ENCODE measurements around the gene CCDC158. TPM values are rescaled to one million over a fixed set of nuclear protein-coding genes. Genes with fewer than 3 reads are reported as not detected.

Gene CCDC158
- total and polyA plus RNA-seq, 2 donors from 2014 or later: 0.24 to 1.0 TPM

GRCh38 chr4:76342191-76342590 lies 78.8 kb downstream of the CCDC158 start:
- intact Hi-C loops (cut with DNase I): no loop called here
- DNase-seq: no peak
- H3K4me1 ChIP-seq (ENCODE audit: control insufficient read depth in 2 of 3, insufficient read depth in 2 of 3, low read depth in 1 of 3, low read length in 3 of 3): peaks cover 0 to 2% (median 0%) of the 10 kb centered on the region in 3 donors

GRCh38 chr4:76341063-76341462 lies 79.9 kb downstream of the CCDC158 start:
- Histone ChIP-seq H3K4me3 (ENCODE audit: low read length in 3 of 3) (no peak overlapping the region), H3K9ac (ENCODE audit: low read length in 3 of 3) (no peak overlapping the region), H3K27me3 (ENCODE audit: control insufficient read depth, insufficient read depth, low read length) (no peaks in the 10 kb centered on the region), H3K36me3 (ENCODE audit: control insufficient read depth in 2 of 3, insufficient read depth in 3 of 3, low read length in 3 of 3) (no peaks in the 10 kb centered on the region), H3K9me3 (ENCODE audit: control insufficient read depth in 2 of 3, insufficient read depth in 1 of 3, low read length in 3 of 3) (no peaks in the 10 kb centered on the region), H3K4me1 (ENCODE audit: control insufficient read depth in 2 of 3, insufficient read depth in 2 of 3, low read depth in 1 of 3, low read length in 3 of 3) (peaks cover 0 to 2% (median 0%) of the 10 kb centered on the region in 3 donors), H3K27ac (ENCODE audit: low read depth in 2 of 2, low read length in 2 of 2) (no peak overlapping the region)
- FAIRE-seq: peak; percentile 13
- no peak for TF ChIP-seq CTCF (IDR thresholded peaks at IDR 0.05; ENCODE audit: borderline replicate concordance, extremely low read depth, insufficient read depth)
- intact Hi-C loops (cut with DNase I): no loop called here
- no peak for DNase-seq

More at GRCh38 chr4:76342191-76342590, 78.8 kb downstream of the CCDC158 start:
- Histone ChIP-seq H3K9me3 (ENCODE audit: control insufficient read depth in 2 of 3, insufficient read depth in 1 of 3, low read length in 3 of 3) (no peaks in the 10 kb centered on the region), H3K9ac (ENCODE audit: low read length in 3 of 3) (no peak overlapping the region), H3K27ac (ENCODE audit: low read depth in 2 of 2, low read length in 2 of 2) (no peak overlapping the region), H3K4me3 (ENCODE audit: low read length in 3 of 3) (no peak overlapping the region), H3K36me3 (ENCODE audit: control insufficient read depth in 2 of 3, insufficient read depth in 3 of 3, low read length in 3 of 3) (no peaks in the 10 kb centered on the region), H3K27me3 (ENCODE audit: control insufficient read depth, insufficient read depth, low read length) (no peaks in the 10 kb centered on the region)
- no peak for TF ChIP-seq CTCF (IDR thresholded peaks at IDR 0.05; ENCODE audit: borderline replicate concordance, extremely low read depth, insufficient read depth)
- no peak for FAIRE-seq

GRCh38 chr4:76339364-76339763 lies 81.6 kb downstream of the CCDC158 start:
- Histone ChIP-seq H3K9me3 (ENCODE audit: control insufficient read depth in 2 of 3, insufficient read depth in 1 of 3, low read length in 3 of 3) (no peaks in the 10 kb centered on the region), H3K9ac (ENCODE audit: low read length in 3 of 3) (no peak overlapping the region), H3K4me1 (ENCODE audit: control insufficient read depth in 2 of 3, insufficient read depth in 2 of 3, low read depth in 1 of 3, low read length in 3 of 3) (peaks cover 0 to 2% (median 0%) of the 10 kb centered on the region in 3 donors), H3K27me3 (ENCODE audit: control insufficient read depth, insufficient read depth, low read length) (no peaks in the 10 kb centered on the region), H3K4me3 (ENCODE audit: low read length in 3 of 3) (no peak overlapping the region), H3K36me3 (ENCODE audit: control insufficient read depth in 2 of 3, insufficient read depth in 3 of 3, low read length in 3 of 3) (no peaks in the 10 kb centered on the region), H3K27ac (ENCODE audit: low read depth in 2 of 2, low read length in 2 of 2) (no peak overlapping the region)
- intact Hi-C loops (cut with DNase I): no loop called here
- TF ChIP-seq CTCF (IDR thresholded peaks at IDR 0.05; ENCODE audit: borderline replicate concordance, extremely low read depth, insufficient read depth): no peak
- FAIRE-seq: no peak
- no peak for DNase-seq

GRCh38 chr4:76334885-76335284 lies 86.1 kb downstream of the CCDC158 start:
- intact Hi-C loops (cut with DNase I): no loop called here
- H3K36me3 ChIP-seq (ENCODE audit: control insufficient read depth in 2 of 3, insufficient read depth in 3 of 3, low read length in 3 of 3): no peaks in the 10 kb centered on the region
- H3K4me1 ChIP-seq (ENCODE audit: control insufficient read depth in 2 of 3, insufficient read depth in 2 of 3, low read depth in 1 of 3, low read length in 3 of 3): peaks cover 0 to 2% (median 0%) of the 10 kb centered on the region in 3 donors
- DNase-seq (no peak), FAIRE-seq (no peak)
- no peak overlapping the region for H3K9ac ChIP-seq (ENCODE audit: low read length in 3 of 3)
- no peak overlapping the region for H3K27ac ChIP-seq (ENCODE audit: low read depth in 2 of 2, low read length in 2 of 2)
- H3K4me3 ChIP-seq (ENCODE audit: low read length in 3 of 3): no peak overlapping the region
- TF ChIP-seq CTCF (IDR thresholded peaks at IDR 0.05; ENCODE audit: borderline replicate concordance, extremely low read depth, insufficient read depth): no peak
- no peaks in the 10 kb centered on the region for H3K27me3 ChIP-seq (ENCODE audit: control insufficient read depth, insufficient read depth, low read length)
- H3K9me3 ChIP-seq (ENCODE audit: control insufficient read depth in 2 of 3, insufficient read depth in 1 of 3, low read length in 3 of 3): no peaks in the 10 kb centered on the region

All from kidney (tissue), 14 donors.